ENCODE measurements around the gene GSTT2B. TPM values are rescaled to one million over a fixed set of nuclear protein-coding genes. Genes with fewer than 3 reads are reported as not detected.

Gene GSTT2B
- total and polyA plus RNA-seq, 2 of the 8 experiments (the other 6 are each of a cell fraction or from before 2014, with no cell fraction given), result 6.3 to 13.3 TPM

GRCh38 chr22:23997092-23997491, 36.1 kb upstream of the GSTT2B start (continued):
- TF ChIP-seq SRF (IDR thresholded peaks at IDR 0.05; ENCODE audit: low read depth, low read length) (no peak), EGR1 (IDR thresholded peaks at IDR 0.05; ENCODE audit: borderline replicate concordance, low read depth, low read length) (no peak), TEAD4 (IDR thresholded peaks at IDR 0.05; ENCODE audit: low read depth, low read length) (no peak), YY1 (IDR thresholded peaks at IDR 0.05; ENCODE audit: low read depth, low read length) (no peak), CBX5 (IDR thresholded peaks at IDR 0.05; ENCODE audit: low read depth, low read length) (no peak)
